ENCODE data around the gene ZNF516.

The ZNF516 gene

GRCh38 chr18:76421685-76422078, 73.4 kb downstream of the ZNF516 start:
- DNase-seq (ENCODE audit: low read depth), result no peak

GRCh38 chr18:76420898-76421684, 74.0 kb downstream of the ZNF516 start:
- DNase-seq (ENCODE audit: low read depth), result no peak

DNA sequence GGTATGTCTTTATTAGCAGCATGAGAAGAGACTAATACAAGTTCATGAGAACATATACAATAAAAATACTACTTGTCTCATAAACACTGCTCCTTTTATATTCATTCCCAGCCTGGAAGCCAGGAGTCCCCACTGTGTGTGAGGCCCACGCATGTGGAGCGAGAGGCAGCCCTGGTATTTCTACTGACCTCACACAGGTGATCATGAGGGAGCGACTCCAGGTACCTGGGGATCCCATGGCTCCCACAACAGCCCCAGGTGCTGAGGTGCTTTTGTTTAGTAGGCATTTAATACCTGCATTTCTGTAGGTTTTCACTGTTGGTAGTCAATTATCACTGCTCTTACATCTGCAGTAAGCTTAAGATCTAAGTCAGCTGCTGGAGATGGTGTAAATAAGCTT, 75.2 kb downstream of the ZNF516 start:
- DNase-seq (ENCODE audit: low read depth), result no peak

DNA sequence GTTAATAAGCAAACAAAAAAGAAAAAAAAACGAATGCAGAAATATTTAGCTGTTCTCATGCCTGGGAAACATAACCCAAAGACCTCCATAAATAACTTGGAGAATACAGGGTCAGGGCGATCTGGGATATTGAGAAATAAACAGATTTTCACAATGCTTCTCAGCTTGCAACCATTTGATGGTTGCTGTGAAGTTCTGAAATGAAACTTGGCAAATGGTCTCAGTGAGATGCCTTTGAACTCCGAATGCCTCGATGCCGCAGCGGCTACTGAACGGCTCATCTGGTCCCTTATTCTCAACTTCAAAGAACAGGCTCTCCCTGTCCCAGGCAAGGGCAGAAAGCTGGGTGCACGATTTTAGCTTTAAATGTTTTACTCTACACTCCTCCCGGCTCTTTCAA, 78.1 kb downstream of the ZNF516 start:
- no peak for DNase-seq (ENCODE audit: low read depth)

DNA sequence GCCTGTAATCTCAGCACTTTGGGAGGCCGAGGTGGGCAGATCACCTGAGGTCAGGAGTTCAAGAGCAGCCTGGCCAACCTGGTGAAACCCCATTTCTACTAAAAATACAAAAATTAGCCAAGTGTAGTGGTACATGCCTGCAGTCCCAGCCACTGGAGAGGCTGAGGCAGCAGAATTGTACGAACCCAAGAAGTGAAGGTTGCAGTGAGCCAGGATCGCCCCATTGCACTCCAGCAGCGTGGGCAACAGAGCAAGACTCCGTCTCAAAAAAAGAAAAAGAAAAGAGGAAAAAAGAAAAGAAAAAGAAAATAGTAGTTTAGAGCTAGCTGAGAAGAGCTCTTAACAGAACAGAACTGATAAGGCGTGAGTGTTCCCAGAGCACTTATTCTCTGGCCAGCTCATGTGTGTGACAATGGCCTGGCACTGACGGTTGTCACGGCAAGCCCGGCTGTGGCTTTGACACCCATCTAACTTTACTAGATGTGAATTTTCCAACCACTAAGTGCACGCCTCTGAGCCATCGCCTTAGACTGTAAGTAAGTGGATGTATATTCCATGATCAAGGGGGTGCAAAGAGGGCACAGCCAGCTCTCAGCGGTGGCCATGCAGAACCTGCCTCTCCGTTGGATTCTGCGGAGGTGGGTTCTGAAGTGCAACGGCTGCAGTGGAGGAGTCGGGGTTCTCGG, 80.0 kb downstream of the ZNF516 start:
- DNase-seq (ENCODE audit: low read depth), result no peak

- no peak for DNase-seq (ENCODE audit: low read depth)
Measured at GRCh38 chr18:76412818-76413565, 82.0 kb downstream of the ZNF516 start.

DNA sequence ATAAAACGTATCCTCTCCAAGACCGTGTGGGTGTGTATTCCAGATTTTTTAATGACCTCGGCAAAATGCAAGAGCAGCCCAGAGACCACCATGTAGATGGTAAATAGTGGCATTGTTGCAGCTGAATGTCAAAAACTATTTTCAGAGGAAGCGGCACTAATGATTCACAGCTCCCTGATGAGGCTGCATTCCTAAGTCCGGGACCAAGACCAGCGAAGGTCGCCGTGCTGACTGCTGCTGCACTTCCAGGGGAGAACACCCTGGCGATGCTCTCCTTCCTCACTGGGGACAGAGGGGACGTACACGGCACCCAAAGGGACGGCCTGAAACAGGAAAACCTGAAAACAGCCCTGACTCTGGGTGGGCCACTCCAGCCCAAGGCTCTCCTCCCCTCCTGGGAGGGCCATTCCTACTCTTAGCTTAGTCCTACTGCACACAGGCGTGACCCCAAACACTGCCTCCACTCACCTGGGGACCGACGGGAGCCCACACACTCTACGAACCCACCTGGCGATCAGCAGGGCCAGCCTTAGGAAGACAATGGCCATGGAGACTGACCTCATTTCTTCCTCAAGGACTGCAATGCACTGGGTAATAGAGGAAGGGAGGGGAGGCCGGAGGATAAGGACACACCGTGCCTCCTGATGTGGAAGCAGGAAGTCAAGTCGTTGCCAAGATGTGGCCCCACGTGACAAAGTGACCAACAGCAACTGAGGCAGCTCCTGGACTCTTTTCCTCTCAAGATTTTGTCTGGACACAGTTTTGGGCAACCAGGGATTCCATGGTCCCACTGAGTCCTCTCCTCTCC, 82.8 kb downstream of the ZNF516 start:
- DNase-seq (ENCODE audit: low read depth), result no peak

- no peak for DNase-seq (ENCODE audit: low read depth)
Measured at GRCh38 chr18:76410660-76411417, 84.2 kb downstream of the ZNF516 start.

DNA sequence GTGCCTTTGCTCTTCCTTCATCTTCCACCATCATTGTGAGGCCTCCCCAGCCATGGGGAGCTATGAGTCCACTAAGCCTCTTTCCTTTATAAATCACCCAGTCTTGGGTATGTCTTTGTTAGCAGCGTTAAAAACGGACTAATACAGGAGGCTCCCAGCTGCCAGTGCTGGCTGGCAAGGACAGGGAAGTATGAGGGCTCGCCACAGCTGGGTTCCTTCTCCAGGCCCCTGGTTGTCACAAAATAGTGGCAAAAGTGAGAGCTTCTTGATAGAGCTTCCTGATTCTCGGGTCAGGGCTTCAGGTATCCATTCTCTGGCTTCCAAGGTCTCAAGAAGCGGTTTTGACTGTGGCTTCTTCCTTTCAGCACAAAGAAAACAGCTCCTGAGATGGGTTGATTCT, 85.0 kb downstream of the ZNF516 start:
- DNase-seq (ENCODE audit: low read depth), result no peak

DNA sequence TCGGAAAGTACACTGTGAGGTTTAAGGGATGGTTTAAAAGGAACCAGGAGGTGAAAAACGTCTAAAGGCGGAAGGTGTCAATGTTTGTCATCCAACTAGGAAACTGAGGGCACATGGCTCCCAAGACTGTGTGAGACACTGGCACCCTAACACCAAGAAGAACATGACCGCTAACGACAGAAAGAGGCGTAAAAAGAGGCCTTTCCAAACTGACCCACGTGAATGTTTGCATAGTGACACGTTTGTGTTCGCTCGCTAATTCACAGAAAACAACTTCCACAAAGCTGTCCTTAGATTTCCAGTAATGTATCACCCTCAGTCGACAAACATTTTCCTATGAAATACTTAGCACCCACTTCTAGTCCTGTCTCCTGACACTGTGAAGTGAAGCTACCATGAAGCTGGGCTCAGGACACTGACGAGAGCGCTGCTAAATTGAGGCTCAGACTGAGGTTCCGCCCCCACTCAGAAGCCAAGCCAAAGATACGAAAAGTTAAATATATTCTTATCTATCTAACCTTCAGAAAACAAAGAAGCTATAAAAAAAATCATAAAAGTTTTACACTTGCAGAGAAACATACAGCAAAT, 86.5 kb downstream of the ZNF516 start:
- no peak for DNase-seq (ENCODE audit: low read depth)

DNA sequence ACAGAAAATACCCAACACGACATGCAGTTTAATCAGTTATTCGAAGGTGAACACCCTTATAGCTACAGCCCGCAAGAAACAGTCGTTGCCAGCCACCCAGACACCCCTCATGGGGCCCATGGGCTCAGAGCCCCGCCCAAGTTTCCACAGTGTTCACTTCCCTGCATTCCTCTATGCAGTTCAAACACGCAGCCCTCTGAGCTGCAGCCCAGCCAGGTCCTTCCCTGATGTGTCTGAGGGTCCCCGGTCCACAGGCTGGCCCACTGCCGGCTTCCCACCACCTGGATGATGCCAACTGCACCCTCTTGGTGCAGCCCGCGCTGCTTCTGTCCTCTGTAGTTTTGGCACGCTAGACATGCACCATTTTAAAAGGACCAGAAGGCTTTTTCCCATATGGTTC, 87.4 kb downstream of the ZNF516 start:
- no peak for DNase-seq (ENCODE audit: low read depth)

DNA sequence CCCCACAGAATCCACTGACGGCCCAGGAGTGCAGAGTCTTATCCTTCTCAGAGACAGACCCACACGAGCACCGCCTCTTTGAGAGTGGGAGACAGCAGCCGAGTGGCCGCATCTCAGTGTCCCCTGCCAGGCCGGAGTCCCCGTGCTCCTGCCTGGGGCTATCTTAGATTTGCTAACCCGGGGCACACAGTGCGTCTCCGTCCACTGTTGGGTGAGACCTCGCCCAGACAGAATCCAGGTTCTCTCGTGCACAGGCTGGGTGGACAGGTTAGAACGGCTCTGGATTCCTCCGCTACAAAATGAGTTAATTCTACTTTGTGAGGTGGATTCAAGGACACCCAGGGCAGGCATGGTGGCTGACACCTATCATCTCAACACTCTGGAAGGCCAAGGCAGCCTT, 88.3 kb downstream of the ZNF516 start:
- no peak for DNase-seq (ENCODE audit: low read depth)

DNA sequence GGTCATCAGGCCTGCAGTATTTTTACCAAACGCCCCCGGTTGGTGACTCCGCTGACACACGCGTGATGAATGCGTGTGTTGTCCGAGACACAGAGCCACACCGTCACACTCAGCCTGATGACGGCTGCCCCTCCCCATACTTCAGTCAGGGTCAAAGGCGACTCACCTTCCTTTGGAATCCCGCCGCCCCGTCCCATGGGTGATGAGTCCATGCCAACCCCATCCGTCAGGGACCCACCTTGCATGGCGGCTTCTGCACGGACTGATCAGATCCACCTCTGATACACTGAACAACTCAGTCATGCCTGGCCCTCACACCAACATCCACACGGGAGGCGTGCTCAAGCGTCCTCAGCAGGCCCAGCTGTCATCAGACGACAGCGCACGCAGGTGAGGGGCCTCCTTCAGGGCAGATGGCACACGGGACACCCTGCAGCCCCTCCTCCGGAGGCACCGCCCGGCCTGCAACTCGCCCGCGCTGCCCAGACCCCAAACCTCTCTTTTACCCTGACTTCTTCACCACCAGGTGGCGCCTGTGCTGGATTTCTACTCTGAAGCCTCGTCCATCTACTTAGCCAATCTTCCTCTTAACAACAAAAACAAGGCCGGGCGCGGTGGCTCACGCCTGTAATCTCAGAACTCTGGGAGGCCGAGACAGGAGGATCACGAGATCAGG, 89.2 kb downstream of the ZNF516 start:
- DNase-seq (ENCODE audit: low read depth), result peak; percentile 54

- no peak for DNase-seq (ENCODE audit: low read depth)
Measured at GRCh38 chr18:76405280-76405679, 89.8 kb downstream of the ZNF516 start.

DNA sequence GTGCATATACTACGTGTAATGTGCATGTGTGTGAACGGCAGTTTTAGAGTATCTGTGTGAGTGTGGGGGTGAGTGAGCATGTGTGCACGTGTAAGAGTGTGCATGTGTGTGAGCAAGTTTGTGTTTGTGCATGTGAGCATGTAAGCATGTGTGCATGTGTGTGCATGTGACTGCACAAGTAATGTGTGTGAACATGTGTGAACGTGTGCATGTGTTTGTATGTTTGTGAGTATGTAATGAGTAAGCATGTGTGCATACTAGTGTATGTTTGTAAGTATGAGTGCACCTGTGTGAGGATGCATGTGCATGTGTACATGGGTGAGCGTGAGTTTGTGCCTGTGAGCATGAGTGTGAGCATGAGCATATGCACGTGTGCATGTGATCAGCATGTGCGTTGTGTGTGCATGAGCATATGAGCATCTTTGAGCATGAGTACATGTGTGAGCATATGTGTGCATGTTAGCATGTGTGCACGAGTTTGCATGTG, 90.7 kb downstream of the ZNF516 start:
- no peak for DNase-seq (ENCODE audit: low read depth)

DNA sequence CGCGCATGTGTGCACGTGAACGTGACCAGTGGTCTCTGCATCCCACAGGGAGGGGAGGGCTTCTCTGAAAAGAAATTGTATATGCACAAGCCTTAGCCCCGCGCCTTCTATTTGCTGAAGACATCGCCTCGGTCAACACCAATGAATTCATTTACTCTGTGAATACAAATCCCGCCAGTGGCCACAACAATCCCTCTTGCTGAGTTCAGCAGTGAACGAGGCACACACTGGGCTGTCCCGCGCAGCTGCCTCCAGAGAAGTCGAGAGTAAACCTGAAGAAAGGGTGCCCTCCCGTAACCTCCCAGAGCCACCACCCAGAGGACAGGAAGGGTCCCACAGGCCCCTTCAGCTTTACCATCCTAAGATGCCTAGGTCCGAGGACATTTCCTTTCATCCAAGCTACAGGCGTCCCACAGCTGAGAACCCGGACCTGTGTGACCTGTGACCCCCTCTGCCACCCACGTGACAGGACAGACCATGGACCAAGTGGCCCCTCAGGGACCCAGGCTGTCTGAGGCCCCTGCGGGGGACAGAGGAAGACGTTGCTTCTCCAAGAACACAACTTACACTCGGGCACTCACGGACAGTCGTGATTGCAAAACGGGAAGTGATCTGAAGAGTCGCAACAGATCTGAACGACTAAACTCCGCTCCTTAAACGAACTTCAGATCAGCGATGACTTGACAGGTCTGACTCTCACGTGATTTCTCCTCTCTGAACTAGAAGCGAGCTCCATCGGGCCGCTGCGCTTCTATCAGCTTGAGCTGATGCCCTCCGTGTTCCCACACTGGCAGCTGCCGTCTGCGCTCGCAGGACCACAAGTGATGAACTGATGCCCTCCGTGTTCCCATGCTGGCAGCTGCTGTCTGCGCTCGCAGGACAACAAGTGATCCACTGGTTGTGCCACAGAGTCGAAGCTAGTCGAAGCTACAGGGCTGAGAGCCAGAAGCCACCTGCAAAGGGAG, 92.7 kb downstream of the ZNF516 start:
- DNase-seq (ENCODE audit: low read depth), result no peak

DNA sequence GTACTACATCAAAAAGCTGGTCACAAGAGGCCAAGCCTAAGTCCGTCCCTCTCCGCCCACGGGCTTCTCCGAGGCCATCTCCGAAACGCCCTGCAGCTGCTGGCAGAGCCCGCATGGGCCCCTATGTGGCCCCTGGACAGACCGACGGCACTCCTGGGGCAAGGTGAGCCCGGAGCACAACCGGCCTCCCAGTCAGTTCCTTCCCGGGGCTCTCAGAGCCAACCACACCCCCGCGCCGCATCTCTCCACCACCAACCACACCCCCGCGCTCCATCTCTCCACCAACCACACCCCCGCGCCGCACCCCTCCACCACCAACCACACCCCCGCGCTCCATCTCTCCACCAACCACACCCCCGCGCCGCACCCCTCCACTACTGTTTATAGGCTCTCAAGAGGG, 93.5 kb downstream of the ZNF516 start:
- no peak for DNase-seq (ENCODE audit: low read depth)

GRCh38 chr18:76399613-76400391, 95.2 kb downstream of the ZNF516 start:
- no peak for DNase-seq (ENCODE audit: low read depth)

All from activated gamma-delta T cell treated with anti-CD3 and anti-CD28 coated beads, Interleukin-2, amount 50 U/mL, for 16 hours (primary cell).